Measurements from ENCODE around the gene SMPDL3A. TPM values are rescaled to one million over a fixed set of nuclear protein-coding genes. Genes with fewer than 3 reads are reported as not detected.

SMPDL3A gene
- total RNA-seq, 1 donor from 2014 or later, result 0.47 TPM

GRCh38 chr6:122799916-122800686, 11.0 kb downstream of the SMPDL3A start:
- intact Hi-C loops (cut with micrococcal nuclease), result loop anchor here (2.0 kb wide), 2 partner anchors 39 to 49 kb away; no protein-coding TSS in a partner anchor
- no peak overlapping the region for H3K4me3 Mint-ChIP-seq
- H3K4me1 Mint-ChIP-seq (ENCODE audit: low read depth), result peaks cover 7% of the 10 kb centered on the region
- H3K27ac Mint-ChIP-seq, result no peak overlapping the region
- peaks cover 1% of the 10 kb centered on the region for H3K27me3 Mint-ChIP-seq (ENCODE audit: insufficient read depth)
- no peaks in the 10 kb centered on the region for H3K9me3 Mint-ChIP-seq
- no peak for DNase-seq (ENCODE audit: low spot score)
- H3K36me3 Mint-ChIP-seq (ENCODE audit: low read depth), result peaks cover 2% of the 10 kb centered on the region

- DNase-seq (ENCODE audit: low spot score), result no peak
- Mint-ChIP-seq H3K36me3 (ENCODE audit: low read depth) (peaks cover 2% of the 10 kb centered on the region), H3K4me1 (ENCODE audit: low read depth) (peaks cover 7% of the 10 kb centered on the region), H3K9me3 (no peaks in the 10 kb centered on the region), H3K27me3 (ENCODE audit: insufficient read depth) (peaks cover 1% of the 10 kb centered on the region), H3K4me3 (no peak overlapping the region), H3K27ac (no peak overlapping the region)
- intact Hi-C loops (cut with micrococcal nuclease), result no loop called here
These were observed 11.8 kb downstream of the SMPDL3A start for GRCh38 chr6:122800906-122801305.

GRCh38 chr6:122801397-122801796, 12.3 kb downstream of the SMPDL3A start:
- Mint-ChIP-seq H3K4me3 (no peak overlapping the region), H3K9me3 (no peaks in the 10 kb centered on the region), H3K4me1 (ENCODE audit: low read depth) (peaks cover 7% of the 10 kb centered on the region), H3K27me3 (ENCODE audit: insufficient read depth) (peaks cover 1% of the 10 kb centered on the region), H3K36me3 (ENCODE audit: low read depth) (peaks cover 2% of the 10 kb centered on the region), H3K27ac (no peak overlapping the region)
- no peak for DNase-seq (ENCODE audit: low spot score)
- intact Hi-C loops (cut with micrococcal nuclease), result no loop called here

GRCh38 chr6:122803171-122803661, 14.2 kb downstream of the SMPDL3A start:
- Mint-ChIP-seq H3K4me1 (ENCODE audit: low read depth) (peaks cover 1% of the 10 kb centered on the region), H3K27ac (no peak overlapping the region), H3K9me3 (no peaks in the 10 kb centered on the region), H3K4me3 (no peak overlapping the region), H3K36me3 (ENCODE audit: low read depth) (no peaks in the 10 kb centered on the region), H3K27me3 (ENCODE audit: insufficient read depth) (peaks cover 1% of the 10 kb centered on the region)
- no peak for DNase-seq (ENCODE audit: low spot score)
- intact Hi-C loops (cut with micrococcal nuclease), result no loop called here

GRCh38 chr6:122804962-122805485, 16.0 kb downstream of the SMPDL3A start:
- Mint-ChIP-seq H3K4me1 (ENCODE audit: low read depth) (no peaks in the 10 kb centered on the region), H3K36me3 (ENCODE audit: low read depth) (no peaks in the 10 kb centered on the region), H3K27ac (no peak overlapping the region), H3K4me3 (no peak overlapping the region), H3K9me3 (no peaks in the 10 kb centered on the region), H3K27me3 (ENCODE audit: insufficient read depth) (peaks cover 1% of the 10 kb centered on the region)
- intact Hi-C loops (cut with micrococcal nuclease), result no loop called here
- no peak for DNase-seq (ENCODE audit: low spot score)

GRCh38 chr6:122806291-122806690, 17.2 kb downstream of the SMPDL3A start:
- H3K4me3 Mint-ChIP-seq, result no peak overlapping the region
- intact Hi-C loops (cut with micrococcal nuclease), result no loop called here
- H3K9me3 Mint-ChIP-seq, result no peaks in the 10 kb centered on the region
- DNase-seq (ENCODE audit: low spot score), result no peak
- no peak overlapping the region for H3K27ac Mint-ChIP-seq
- no peaks in the 10 kb centered on the region for H3K36me3 Mint-ChIP-seq (ENCODE audit: low read depth)
- no peaks in the 10 kb centered on the region for H3K4me1 Mint-ChIP-seq (ENCODE audit: low read depth)
- peaks cover 3% of the 10 kb centered on the region for H3K27me3 Mint-ChIP-seq (ENCODE audit: insufficient read depth)

- Mint-ChIP-seq H3K9me3 (no peaks in the 10 kb centered on the region), H3K36me3 (ENCODE audit: low read depth) (no peaks in the 10 kb centered on the region), H3K4me3 (no peak overlapping the region), H3K27me3 (ENCODE audit: insufficient read depth) (peaks cover 1% of the 10 kb centered on the region), H3K4me1 (ENCODE audit: low read depth) (no peaks in the 10 kb centered on the region), H3K27ac (no peak overlapping the region)
- DNase-seq (ENCODE audit: low spot score), result no peak
- intact Hi-C loops (cut with micrococcal nuclease), result no loop called here
These were observed 19.2 kb downstream of the SMPDL3A start for GRCh38 chr6:122808121-122808885.

GRCh38 chr6:122809001-122809400, 19.9 kb downstream of the SMPDL3A start:
- Mint-ChIP-seq H3K36me3 (ENCODE audit: low read depth) (no peaks in the 10 kb centered on the region), H3K27me3 (ENCODE audit: insufficient read depth) (peaks cover 1% of the 10 kb centered on the region), H3K4me3 (no peak overlapping the region), H3K4me1 (ENCODE audit: low read depth) (no peaks in the 10 kb centered on the region), H3K27ac (no peak overlapping the region), H3K9me3 (no peaks in the 10 kb centered on the region)
- no peak for DNase-seq (ENCODE audit: low spot score)
- intact Hi-C loops (cut with micrococcal nuclease), result no loop called here

GRCh38 chr6:122809691-122810090, 20.6 kb downstream of the SMPDL3A start:
- no peak for DNase-seq (ENCODE audit: low spot score)
- Mint-ChIP-seq H3K27ac (no peak overlapping the region), H3K4me3 (no peak overlapping the region), H3K4me1 (ENCODE audit: low read depth) (no peaks in the 10 kb centered on the region), H3K36me3 (ENCODE audit: low read depth) (no peaks in the 10 kb centered on the region), H3K9me3 (no peaks in the 10 kb centered on the region), H3K27me3 (ENCODE audit: insufficient read depth) (peaks cover 1% of the 10 kb centered on the region)
- intact Hi-C loops (cut with micrococcal nuclease), result no loop called here

- Mint-ChIP-seq H3K27ac (no peak overlapping the region), H3K9me3 (no peaks in the 10 kb centered on the region), H3K36me3 (ENCODE audit: low read depth) (no peaks in the 10 kb centered on the region), H3K27me3 (ENCODE audit: insufficient read depth) (peaks cover 1% of the 10 kb centered on the region), H3K4me1 (ENCODE audit: low read depth) (no peaks in the 10 kb centered on the region), H3K4me3 (no peak overlapping the region)
- DNase-seq (ENCODE audit: low spot score), result no peak
- intact Hi-C loops (cut with micrococcal nuclease), result no loop called here
These were observed 21.1 kb downstream of the SMPDL3A start for GRCh38 chr6:122810189-122810588.

GRCh38 chr6:122817358-122817757, 28.3 kb downstream of the SMPDL3A start:
- H3K27me3 Mint-ChIP-seq (ENCODE audit: insufficient read depth), result peaks cover 8% of the 10 kb centered on the region
- H3K4me3 Mint-ChIP-seq, result no peak overlapping the region
- intact Hi-C loops (cut with micrococcal nuclease), result no loop called here
- DNase-seq (ENCODE audit: low spot score), result no peak
- no peaks in the 10 kb centered on the region for H3K36me3 Mint-ChIP-seq (ENCODE audit: low read depth)
- no peaks in the 10 kb centered on the region for H3K9me3 Mint-ChIP-seq
- no peak overlapping the region for H3K27ac Mint-ChIP-seq
- H3K4me1 Mint-ChIP-seq (ENCODE audit: low read depth), result no peaks in the 10 kb centered on the region

GRCh38 chr6:122817766-122818165, 28.7 kb downstream of the SMPDL3A start:
- intact Hi-C loops (cut with micrococcal nuclease), result no loop called here
- Mint-ChIP-seq H3K36me3 (ENCODE audit: low read depth) (no peaks in the 10 kb centered on the region), H3K27ac (no peak overlapping the region), H3K4me1 (ENCODE audit: low read depth) (no peaks in the 10 kb centered on the region), H3K27me3 (ENCODE audit: insufficient read depth) (peaks cover 8% of the 10 kb centered on the region), H3K4me3 (no peak overlapping the region), H3K9me3 (no peaks in the 10 kb centered on the region)
- DNase-seq (ENCODE audit: low spot score), result no peak

GRCh38 chr6:122818866-122819265, 29.8 kb downstream of the SMPDL3A start:
- Mint-ChIP-seq H3K36me3 (ENCODE audit: low read depth) (no peaks in the 10 kb centered on the region), H3K27me3 (ENCODE audit: insufficient read depth) (peaks cover 8% of the 10 kb centered on the region), H3K9me3 (no peaks in the 10 kb centered on the region), H3K4me1 (ENCODE audit: low read depth) (no peaks in the 10 kb centered on the region), H3K27ac (no peak overlapping the region), H3K4me3 (no peak overlapping the region)
- intact Hi-C loops (cut with micrococcal nuclease), result no loop called here
- no peak for DNase-seq (ENCODE audit: low spot score)
